IMR-90 (cell line): Measurements from ENCODE around the gene ACAD9. TPM values are rescaled to one million over a fixed set of nuclear protein-coding genes. Genes with fewer than 3 reads are reported as not detected.
A peak's percentile ranks its signal among the peaks of the same experiment; 100 is the strongest.

Experiments used
- ATAC-seq: fragments of 200-7000 bp; cut with Tn5 transposase; 2 replicates; pipeline ENCODE4 v1.9.1; 2020; ENCODE audit warnings: low read depth, mild to moderate bottlenecking, moderate library complexity
- BruUV-seq: library from RNA; stranded (reverse); fragments of 400-500 nt; replicated peaks from 2 replicates; lab custom pipeline; 2021; lab: Mats Ljungman, UMichigan
- CTCF ChIA-PET: fragments of 300-600 bp; formaldehyde crosslinking; extraction: SDS; loops from one replicate; lab custom pipeline; 2021; ENCODE audit warnings: antibody characterized with exemption; lab: Yijun Ruan, JAX
- POLR2A ChIA-PET: fragments of 300-600 bp; sonication (Branson Sonifier 250); formaldehyde crosslinking; loops from one replicate; lab custom pipeline; 2022; ENCODE audit warnings: antibody characterized with exemption; ENCODE audit not compliant: unreplicated experiment; lab: Charles Lee
- DNase-seq: peaks from one replicate; pipeline ENCODE4 v3.0.0; 2013
- H2AFZ ChIP-seq: replicated peaks from 2 replicates; pipeline ENCODE3; 2013; ENCODE audit warnings: low read length, mild to moderate bottlenecking; ENCODE audit not compliant: poor library complexity
- H2AK5ac ChIP-seq: 2 replicates; pipeline ENCODE4 v1.6.1; 2013; ENCODE audit warnings: low read depth, low read length, inconsistent platforms
- H2AK9ac ChIP-seq: replicated peaks from 2 replicates; pipeline ENCODE3; 2013; ENCODE audit warnings: mild to moderate bottlenecking, low read depth, low read length, moderate library complexity; ENCODE audit not compliant: poor library complexity
- H2BK120ac ChIP-seq: 2 replicates; pipeline ENCODE4 v1.6.1; 2013; ENCODE audit warnings: low read depth, low read length, inconsistent platforms
- H2BK15ac ChIP-seq: 3 replicates; pipeline ENCODE4 v1.6.1; 2013; ENCODE audit warnings: low read depth, low read length, inconsistent platforms
- H2BK20ac ChIP-seq: 2 replicates; pipeline ENCODE4 v1.6.1; 2013; ENCODE audit warnings: low read depth, mild to moderate bottlenecking, inconsistent platforms, low read length, moderate library complexity
- H2BK5ac ChIP-seq: 2 replicates; pipeline ENCODE4 v1.6.1; 2013; ENCODE audit warnings: mild to moderate bottlenecking, low read depth, low read length, inconsistent platforms; ENCODE audit not compliant: poor library complexity, severe bottlenecking
- H3K14ac ChIP-seq: replicated peaks from 2 replicates; pipeline ENCODE4 v1.6.1; 2013; ENCODE audit warnings: low read depth, low read length, inconsistent platforms
- H3K18ac ChIP-seq: 2 replicates; pipeline ENCODE4 v1.6.1; 2013; ENCODE audit warnings: low read depth, low read length, control low read depth
- H3K23ac ChIP-seq: 2 replicates; pipeline ENCODE4 v1.6.1; 2013; ENCODE audit warnings: low read depth, low read length, inconsistent platforms
- H3K27ac ChIP-seq: 2 replicates; pipeline ENCODE4 v1.5.1; 2013; ENCODE audit warnings: mild to moderate bottlenecking, control low read depth, low read length; ENCODE audit not compliant: insufficient read depth
- H3K27me3 ChIP-seq: 2 replicates; pipeline ENCODE4 v1.6.1; 2013; ENCODE audit warnings: low read length; ENCODE audit not compliant: control insufficient read depth, insufficient read depth
- H3K36me3 ChIP-seq: 2 replicates; pipeline ENCODE4 v1.6.1; 2013; ENCODE audit warnings: low read length, mixed read lengths; ENCODE audit not compliant: control insufficient read depth, insufficient read depth
- H3K4ac ChIP-seq: 2 replicates; pipeline ENCODE4 v1.6.1; 2013; ENCODE audit warnings: low read depth, low read length, inconsistent platforms
- H3K4me1 ChIP-seq: 2 replicates; pipeline ENCODE4 v1.6.1; 2013; ENCODE audit warnings: low read length, mixed read lengths; ENCODE audit not compliant: control insufficient read depth, insufficient read depth
- H3K4me2 ChIP-seq: 2 replicates; pipeline ENCODE4 v1.6.1; 2013; ENCODE audit warnings: low read depth, mild to moderate bottlenecking, control low read depth, low read length, moderate library complexity
- H3K4me3 ChIP-seq: 2 replicates; pipeline ENCODE4 v1.5.1; 2013; ENCODE audit warnings: low read depth, mild to moderate bottlenecking, control low read depth, low read length, moderate library complexity; ENCODE audit not compliant: insufficient read depth
- H3K56ac ChIP-seq: 2 replicates; pipeline ENCODE4 v1.6.1; 2013; ENCODE audit warnings: low read length, inconsistent platforms; ENCODE audit not compliant: insufficient read depth; ENCODE audit errors: extremely low read depth
- H3K79me1 ChIP-seq, 2 experiments: 2 replicates each; pipeline ENCODE4 v1.6.1; 2013; ENCODE audit warnings: low read length in 2 of 2, inconsistent platforms in 1 of 2, low read depth in 1 of 2
- H3K9ac ChIP-seq: 2 replicates; pipeline ENCODE4 v1.6.1; 2013; ENCODE audit warnings: low read depth, low read length, control low read depth
- H3K9me1 ChIP-seq: 2 replicates; pipeline ENCODE4 v1.6.1; 2013; ENCODE audit warnings: low read length, inconsistent platforms; ENCODE audit not compliant: insufficient read depth
- H3K9me3 ChIP-seq: 2 replicates; pipeline ENCODE4 v1.6.1; 2013; ENCODE audit warnings: low read length; ENCODE audit not compliant: control insufficient read depth, insufficient read depth
- H4K20me1 ChIP-seq: 2 replicates; pipeline ENCODE4 v1.6.1; 2013; ENCODE audit warnings: low read length, inconsistent platforms; ENCODE audit not compliant: insufficient read depth
- H4K5ac ChIP-seq: 2 replicates; pipeline ENCODE4 v1.6.1; 2013; ENCODE audit warnings: mild to moderate bottlenecking, low read depth, low read length, control low read depth
- H4K8ac ChIP-seq, 2 experiments: 2 replicates each; pipeline ENCODE4 v1.6.1; 2013; ENCODE audit warnings: low read depth in 2 of 2, low read length in 2 of 2, control low read depth in 1 of 2, inconsistent platforms in 1 of 2
- H4K91ac ChIP-seq: 2 replicates; pipeline ENCODE4 v1.6.1; 2013; ENCODE audit warnings: low read depth, low read length, inconsistent platforms; ENCODE audit not compliant: insufficient read depth
- BHLHE40 ChIP-seq: fragments of 150-350 bp; IDR thresholded peaks from 2 replicates; pipeline ENCODE4 v1.6.1; 2016; ENCODE audit warnings: mild to moderate bottlenecking, low read depth, low read length
- POLR2A ChIP-seq: IDR thresholded peaks from 2 replicates; pipeline ENCODE4 v1.6.1; 2012; ENCODE audit warnings: mild to moderate bottlenecking, low read depth, low read length
- WGBS, 2 experiments: methylation state at CpG; one replicate each; pipeline versions ENCODE4 v1.1.5 to v1.1.7; 2013; ENCODE audit warnings: missing lambda C conversion rate in 2 of 2; ENCODE audit not compliant: insufficient read length in 1 of 2; ENCODE audit errors: extremely low coverage in 2 of 2; 5-methylcytosine and 5-hydroxymethylcytosine counted together
- dilution Hi-C: fragments of 300-500 bp; cut with HindIII; formaldehyde crosslinking; loops from one replicate; pipeline ENCODE4 v1.14.3; 2018; ENCODE audit warnings: low sequenced_read_pairs; ENCODE audit not compliant: unreplicated experiment
- in situ Hi-C: fragments of 300-500 bp; cut with MboI; formaldehyde crosslinking; loops from 3 replicates; pipeline ENCODE4 v1.14.3; 2019; ENCODE audit warnings: low sequenced_read_pairs, inconsistent platforms, mixed read lengths
- intact Hi-C: fragments of 100-400 bp; cut with micrococcal nuclease; formaldehyde crosslinking; loops from 2 replicates; pipeline ENCODE4 v1.10.0; 2022
- polyA plus RNA-seq, 3 experiments: library from polyadenylated mRNA; depleted of rRNA; stranded (reverse); fragments of >200 nt; gene quantifications; 2 replicates each; pipeline ENCODE4 v1.2.3, GENCODE V29; 2012; ENCODE audit warnings: low replicate concordance in 1 of 3
- total RNA-seq: library from RNA; depleted of rRNA; stranded (reverse); fragments of >200 nt; gene quantifications from 2 replicates; pipeline ENCODE4 v1.2.3, GENCODE V29; 2012
- TF ChIP-seq, protein P1 (sequence below): fragments of 150-350 bp; IDR thresholded peaks from 2 replicates; pipeline ENCODE4 v1.6.1; 2017; ENCODE audit warnings: mild to moderate bottlenecking, antibody characterized with exemption, low read length, low read depth

The ACAD9 gene
- total and polyA plus RNA-seq, 2 of the 4 experiments (the other 2 are of a cell fraction) = 31.2 to 41.3 TPM

DNA sequence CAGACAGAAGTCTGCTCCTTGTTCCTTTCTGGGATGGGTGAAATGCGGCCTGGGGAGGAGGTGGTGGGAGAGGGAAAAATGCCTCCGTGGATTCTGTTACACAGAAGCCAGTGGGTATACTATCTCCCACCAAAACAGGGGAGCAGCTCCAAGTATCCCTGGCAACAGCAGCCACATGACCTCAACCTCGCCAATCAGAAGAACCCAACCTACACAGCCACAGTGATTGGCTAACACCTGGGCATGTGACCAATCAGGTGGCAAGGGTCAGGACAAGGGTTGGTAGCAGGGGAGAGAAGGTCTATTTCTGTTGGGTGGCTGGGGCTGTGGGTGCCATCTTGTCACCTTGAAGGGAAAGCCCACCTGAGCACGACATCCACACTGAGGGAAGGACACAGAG is 9.1 kb upstream of the ACAD9 start:
- no TSS peak for BruUV-seq
- intact Hi-C loops = no loop called here

More for the DNA sequence above, 9.1 kb upstream of the ACAD9 start:
- Histone ChIP-seq H3K9me3 (no peaks in the 10 kb centered on the region), H3K27ac (no peak overlapping the region), H2BK15ac (no peak overlapping the region), H4K91ac (no peak overlapping the region), H2BK20ac (no peak overlapping the region), H3K4me1 (no peaks in the 10 kb centered on the region), H3K9ac (no peak overlapping the region), H2BK120ac (no peak overlapping the region), H3K14ac (no peak overlapping the region), H3K4me2 (no peak overlapping the region), H3K36me3 (no peaks in the 10 kb centered on the region), H4K8ac (no peak overlapping the region), H3K27me3 (peaks cover 6% of the 10 kb centered on the region; the same call in 1 of the 2 replicates), H3K4ac (no peak overlapping the region), H2AFZ (no peak overlapping the region), H3K79me1 (no peaks in the 10 kb centered on the region), H3K9me1 (no peaks in the 10 kb centered on the region), H3K18ac (no peak overlapping the region), H2AK5ac (no peak overlapping the region), H4K5ac (no peak overlapping the region), H3K23ac (no peak overlapping the region), H4K20me1 (no peaks in the 10 kb centered on the region), H2BK5ac (no peak overlapping the region), H3K56ac (no peak overlapping the region), H2AK9ac (no peak overlapping the region), H3K4me3 (no peak overlapping the region)
- no peak for DNase-seq
- ChIA-PET CTCF (no interaction called here), POLR2A (no interaction called here)
- ATAC-seq = no peak
- TF ChIP-seq BHLHE40 = no peak
- no peak for TF ChIP-seq POLR2A
- TF ChIP-seq, protein P1, sequence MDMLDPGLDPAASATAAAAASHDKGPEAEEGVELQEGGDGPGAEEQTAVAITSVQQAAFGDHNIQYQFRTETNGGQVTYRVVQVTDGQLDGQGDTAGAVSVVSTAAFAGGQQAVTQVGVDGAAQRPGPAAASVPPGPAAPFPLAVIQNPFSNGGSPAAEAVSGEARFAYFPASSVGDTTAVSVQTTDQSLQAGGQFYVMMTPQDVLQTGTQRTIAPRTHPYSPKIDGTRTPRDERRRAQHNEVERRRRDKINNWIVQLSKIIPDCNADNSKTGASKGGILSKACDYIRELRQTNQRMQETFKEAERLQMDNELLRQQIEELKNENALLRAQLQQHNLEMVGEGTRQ = 0 out of 2 replicates have a peak, but pooled peaks have one; percentile 30
- WGBS, 2 experiments = no CpG with 5 or more reads among the region's 4 CpGs
- in situ Hi-C loops = no loop called here
- dilution Hi-C loops = no loop called here
